Measurements from ENCODE around the gene TACR1. TPM values are rescaled to one million over a fixed set of nuclear protein-coding genes. Genes with fewer than 3 reads are reported as not detected.

TACR1 gene
- total RNA-seq, 1 experiment from 2014 or later, result not detected

- ChIA-PET POLR2A (ENCODE audit: unreplicated experiment) (no interaction called here), CTCF (interaction anchor here (0.6 kb wide), 1 partner anchor 47 kb away, joined by 3 read pairs; no protein-coding TSS in a partner anchor)
- Histone ChIP-seq H3K9me2 (replicated peaks; ENCODE audit: low read length) (no peaks in the 10 kb centered on the region), H3K27ac (ENCODE audit: low read length) (no peak overlapping the region), H3K9me3 (ENCODE audit: low read length) (no peaks in the 10 kb centered on the region), H3K9ac (ENCODE audit: low read length) (no peak overlapping the region), H4K20me1 (ENCODE audit: low read length) (no peaks in the 10 kb centered on the region), H3K36me3 (ENCODE audit: low read depth, low read length) (no peaks in the 10 kb centered on the region), H2AFZ (ENCODE audit: low read length) (no peak overlapping the region), H3K4me2 (ENCODE audit: low read length) (no peak overlapping the region), H3K27me3 (ENCODE audit: low read length) (peaks cover 76% of the 10 kb centered on the region), H3F3A (ENCODE audit: low read length, unreplicated experiment) (no peaks in the 10 kb centered on the region), H3K4me3 (ENCODE audit: low read length) (no peak overlapping the region), H3K4me1 (ENCODE audit: insufficient read depth, low read length) (peaks cover 12% of the 10 kb centered on the region), H3K79me2 (ENCODE audit: low read length) (no peaks in the 10 kb centered on the region)
- TF ChIP-seq EZH2 (IDR thresholded peaks at IDR 0.05; ENCODE audit: low read length, unreplicated experiment) (no peak), CTCF (conservative IDR thresholded peaks at IDR 0.05; ENCODE audit: low read depth, low read length) (no peak), EZH2phosphoT487 (IDR thresholded peaks at IDR 0.05; ENCODE audit: borderline replicate concordance, low read length) (no peak)
- DNase-seq (no peak), ATAC-seq (no peak)
- intact Hi-C loops (cut with micrococcal nuclease), result loop anchor here (5.0 kb wide), 1 partner anchor 38 kb away; no protein-coding TSS in a partner anchor
- BruUV-seq (replicated peaks), result no TSS peak
Observed at GRCh38 chr2:75195076-75195691, 4.1 kb downstream of the TACR1 start.

GRCh38 chr2:75194184-75194868 lies 5.0 kb downstream of the TACR1 start:
- Histone ChIP-seq H3K4me2 (ENCODE audit: low read length) (no peak overlapping the region), H3K27me3 (ENCODE audit: low read length) (peaks cover 72% of the 10 kb centered on the region), H3K9ac (ENCODE audit: low read length) (no peak overlapping the region), H3K36me3 (ENCODE audit: low read depth, low read length) (no peaks in the 10 kb centered on the region), H3F3A (ENCODE audit: low read length, unreplicated experiment) (no peaks in the 10 kb centered on the region), H4K20me1 (ENCODE audit: low read length) (no peaks in the 10 kb centered on the region), H3K9me2 (replicated peaks; ENCODE audit: low read length) (no peaks in the 10 kb centered on the region), H3K4me1 (ENCODE audit: insufficient read depth, low read length) (peaks cover 3% of the 10 kb centered on the region; the same call in 1 of the 2 replicates), H3K27ac (ENCODE audit: low read length) (no peak overlapping the region), H2AFZ (ENCODE audit: low read length) (no peak overlapping the region), H3K4me3 (ENCODE audit: low read length) (no peak overlapping the region), H3K79me2 (ENCODE audit: low read length) (no peaks in the 10 kb centered on the region), H3K9me3 (ENCODE audit: low read length) (no peaks in the 10 kb centered on the region)
- intact Hi-C loops (cut with micrococcal nuclease), result no loop called here
- no peak for TF ChIP-seq EZH2phosphoT487 (IDR thresholded peaks at IDR 0.05; ENCODE audit: borderline replicate concordance, low read length)
- no peak for DNase-seq
- POLR2A ChIA-PET (ENCODE audit: unreplicated experiment), result no interaction called here
- no peak for ATAC-seq
- BruUV-seq (replicated peaks), result no TSS peak
- CTCF ChIA-PET, result no interaction called here

GRCh38 chr2:75192496-75192895 lies 6.8 kb downstream of the TACR1 start:
- Histone ChIP-seq H3K79me2 (ENCODE audit: low read length) (no peaks in the 10 kb centered on the region), H3K9me2 (replicated peaks; ENCODE audit: low read length) (no peaks in the 10 kb centered on the region), H3K9ac (ENCODE audit: low read length) (no peak overlapping the region), H3K4me2 (ENCODE audit: low read length) (no peak overlapping the region), H3K36me3 (ENCODE audit: low read depth, low read length) (no peaks in the 10 kb centered on the region), H4K20me1 (ENCODE audit: low read length) (no peaks in the 10 kb centered on the region), H2AFZ (ENCODE audit: low read length) (no peak overlapping the region), H3K4me3 (ENCODE audit: low read length) (no peak overlapping the region), H3K27me3 (ENCODE audit: low read length) (peaks cover 67% of the 10 kb centered on the region), H3K27ac (ENCODE audit: low read length) (no peak overlapping the region), H3K9me3 (ENCODE audit: low read length) (no peaks in the 10 kb centered on the region), H3K4me1 (ENCODE audit: insufficient read depth, low read length) (no peaks in the 10 kb centered on the region), H3F3A (ENCODE audit: low read length, unreplicated experiment) (no peaks in the 10 kb centered on the region)
- ChIA-PET CTCF (no interaction called here), POLR2A (ENCODE audit: unreplicated experiment) (no interaction called here)
- DNase-seq (no peak), ATAC-seq (no peak)
- no TSS peak for BruUV-seq (replicated peaks)
- no peak for TF ChIP-seq CTCF (conservative IDR thresholded peaks at IDR 0.05; ENCODE audit: low read depth, low read length)
- TF ChIP-seq EZH2phosphoT487 (IDR thresholded peaks at IDR 0.05; ENCODE audit: borderline replicate concordance, low read length), result no peak
- no peak for TF ChIP-seq EZH2 (IDR thresholded peaks at IDR 0.05; ENCODE audit: low read length, unreplicated experiment)
- intact Hi-C loops (cut with micrococcal nuclease), result no loop called here
